Common myeloid progenitor, CD34-positive (primary cell): Measurements from ENCODE around the gene HTR3E.
"Not testable (repeated sequence)": the region's sequence is repeated elsewhere in the genome, so short reads cannot be mapped to it uniquely, and the experiment has no call there.

Source experiments
- CTCF ChIA-PET: fragments of 350-600 bp; sonication (Branson Sonifier 250); formaldehyde crosslinking; loops from one replicate; lab custom pipeline; 2021; ENCODE audit warnings: antibody characterized with exemption; lab: Charles Lee
- POLR2A ChIA-PET: fragments of 350-600 bp; sonication (Branson Sonifier 250); formaldehyde crosslinking; loops from one replicate; lab custom pipeline; 2021; ENCODE audit warnings: antibody characterized with exemption; lab: Charles Lee
- DNase-seq, 3 donors: peaks; one replicate each; pipeline versions ENCODE4 v3.0.0 to v3.0.0-alpha.2; 2013
- H3K27ac ChIP-seq, 2 experiments: 1 replicate in 1 of 2; 2 replicates in 1 of 2; pipeline ENCODE4 v1.7.0; 2013; ENCODE audit warnings: inconsistent platforms in 2 of 2, low read length in 2 of 2, mild to moderate bottlenecking in 2 of 2, low read depth in 1 of 2, moderate library complexity in 1 of 2; ENCODE audit not compliant: severe bottlenecking in 2 of 2, insufficient read depth in 1 of 2, poor library complexity in 1 of 2
- H3K27me3 ChIP-seq, 5 experiments: replicated peaks in 2 of 5; 1 replicate in 3 of 5; 2 replicates in 2 of 5; pipeline versions ENCODE4 v1.6.1 to v1.7.0; 2013; ENCODE audit warnings: low read length in 4 of 5, mild to moderate bottlenecking in 2 of 5, moderate library complexity in 2 of 5, inconsistent platforms in 1 of 5; ENCODE audit not compliant: insufficient read depth in 5 of 5, control insufficient read depth in 4 of 5
- H3K36me3 ChIP-seq, 4 experiments: 1 replicate in 2 of 4; 2 replicates in 2 of 4; pipeline versions ENCODE4 v1.6.1 to v1.7.0; 2013; ENCODE audit warnings: low read length in 3 of 4, control low read depth in 1 of 4, mild to moderate bottlenecking in 1 of 4; ENCODE audit not compliant: control insufficient read depth in 4 of 4, insufficient read depth in 4 of 4
- H3K4me1 ChIP-seq, 4 experiments: 1 replicate in 3 of 4; 2 replicates in 1 of 4; pipeline versions ENCODE4 v1.6.1 to v1.7.1; 2013; ENCODE audit warnings: low read length in 3 of 4, mild to moderate bottlenecking in 3 of 4, control low read depth in 1 of 4, inconsistent platforms in 1 of 4, moderate library complexity in 1 of 4; ENCODE audit not compliant: control insufficient read depth in 4 of 4, insufficient read depth in 4 of 4; ENCODE audit errors: control extremely low read depth in 1 of 4
- H3K4me3 ChIP-seq, 7 experiments: 1 replicate in 4 of 7; 2 replicates in 3 of 7; pipeline versions ENCODE4 v1.5.1 to v1.7.0; 2013; ENCODE audit warnings: mild to moderate bottlenecking in 7 of 7, low read length in 6 of 7, moderate library complexity in 6 of 7, inconsistent platforms in 2 of 7, low read depth in 2 of 7, control low read depth in 1 of 7; ENCODE audit not compliant: insufficient read depth in 4 of 7, control insufficient read depth in 1 of 7; ENCODE audit errors: extremely low read depth in 1 of 7
- H3K9me3 ChIP-seq, 5 experiments: 1 replicate in 4 of 5; 2 replicates in 1 of 5; pipeline versions ENCODE4 v1.6.1 to v1.7.1; 2013; ENCODE audit warnings: low read length in 4 of 5, mild to moderate bottlenecking in 2 of 5, inconsistent platforms in 1 of 5, low read depth in 1 of 5, moderate library complexity in 1 of 5; ENCODE audit not compliant: control insufficient read depth in 4 of 5, insufficient read depth in 2 of 5; ENCODE audit errors: control extremely low read depth in 1 of 5
- WGBS: methylation state at CpG from one replicate; pipeline ENCODE4 v1.1.5; 2013; ENCODE audit not compliant: insufficient coverage; 5-methylcytosine and 5-hydroxymethylcytosine counted together

The HTR3E gene

DNA sequence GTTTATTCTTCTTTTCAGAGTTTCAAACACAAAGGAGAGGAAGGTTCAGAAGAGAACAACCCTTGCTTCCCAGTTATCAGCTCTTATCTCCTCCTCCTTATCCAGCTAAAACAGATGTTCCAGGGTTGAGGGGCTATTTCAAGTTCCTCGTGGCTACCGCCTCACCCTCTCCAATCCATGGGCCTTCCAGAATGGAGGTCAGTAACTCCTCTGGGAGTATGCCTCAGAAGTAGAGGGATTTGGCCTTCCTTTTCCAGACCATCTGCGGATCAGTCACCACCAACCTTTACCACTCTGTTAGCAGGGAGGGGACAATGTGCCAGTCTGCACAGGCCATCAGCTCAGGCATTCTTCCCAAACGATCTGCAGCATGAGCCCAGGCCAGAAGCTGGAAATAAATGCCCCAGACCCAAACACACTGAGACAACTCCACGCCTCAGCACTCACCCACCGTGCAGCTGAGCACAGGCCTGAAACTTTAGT is 29.2 kb upstream of the HTR3E start:
- Histone ChIP-seq H3K9me3 (peaks cover 3 to 9% (median 4%) of the 10 kb centered on the region in 5 experiments), H3K4me1 (no peaks in the 10 kb centered on the region), H3K36me3 (no peaks in the 10 kb centered on the region), H3K27me3 (no peaks in the 10 kb centered on the region), H3K27ac (no peak overlapping the region), H3K4me3 (no peak overlapping the region)
- DNase-seq = peak in 1 of 3 donors; percentile 10
- CTCF ChIA-PET = interaction anchor here (0.8 to 1.1 kb wide), 2 partner anchors 9 to 48 kb away, joined by 3 read pairs; no protein-coding TSS in a partner anchor
- 93% methylated on average over 4 of the region's 6 CpGs for WGBS
- POLR2A ChIA-PET = no interaction called here

DNA sequence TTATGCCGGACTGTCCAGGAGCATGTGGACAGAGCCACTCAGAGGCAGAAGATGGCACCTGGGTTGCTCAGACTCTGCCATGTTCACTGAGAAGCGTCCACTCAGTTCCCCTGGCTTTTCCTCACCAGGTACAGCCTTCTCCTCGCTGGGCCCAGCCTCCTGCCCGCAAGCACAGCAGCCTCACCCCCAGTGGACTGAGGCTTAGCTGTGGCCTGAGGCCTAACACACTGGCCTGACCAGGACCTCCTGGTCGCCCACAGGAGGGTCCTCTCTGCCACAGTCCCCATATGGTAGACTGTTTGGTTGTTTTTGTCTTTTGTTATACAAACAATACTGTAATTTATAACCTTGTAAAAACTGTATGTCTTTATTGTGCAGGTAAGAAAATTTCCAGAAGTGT is 28.5 kb upstream of the HTR3E start:
- H3K36me3 ChIP-seq = no peaks in the 10 kb centered on the region
- no peaks in the 10 kb centered on the region for H3K27me3 ChIP-seq
- no peaks in the 10 kb centered on the region for H3K4me1 ChIP-seq
- ChIA-PET POLR2A (no interaction called here), CTCF (interaction anchor here (0.8 to 1.1 kb wide), 2 partner anchors 10 to 47 kb away, joined by 3 read pairs; no protein-coding TSS in a partner anchor)
- 98% methylated on average over 3 of the region's 5 CpGs for WGBS
- H3K4me3 ChIP-seq = no peak overlapping the region
- peaks cover 3 to 9% (median 4%) of the 10 kb centered on the region in 5 experiments for H3K9me3 ChIP-seq
- DNase-seq = no peak
- H3K27ac ChIP-seq = no peak overlapping the region

DNA sequence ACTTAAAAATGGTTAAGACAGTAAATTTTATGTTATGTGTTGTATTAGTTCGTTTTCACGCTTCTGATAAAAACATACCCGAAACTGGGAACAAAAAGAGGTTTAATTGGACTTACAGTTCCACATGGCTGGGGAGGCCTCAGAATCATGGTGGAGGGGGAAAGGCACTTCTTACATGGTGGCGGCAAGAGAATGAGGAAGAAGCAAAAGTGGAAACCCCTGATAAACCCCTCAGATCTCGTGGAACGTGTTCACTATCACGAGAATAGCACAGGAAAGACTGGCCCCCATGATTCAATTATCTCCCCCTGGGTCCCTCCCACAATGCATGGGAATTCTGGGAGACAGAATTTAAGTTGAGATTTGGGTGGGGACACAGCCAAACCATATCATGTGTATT is 25.7 kb upstream of the HTR3E start:
- CTCF ChIA-PET, H3K4me1 ChIP-seq, POLR2A ChIA-PET, H3K27me3 ChIP-seq, H3K4me3 ChIP-seq, H3K27ac ChIP-seq, H3K36me3 ChIP-seq, H3K9me3 ChIP-seq: not testable (repeated sequence)
- peak in 1 of 3 donors; percentile 11 for DNase-seq
- 99% methylated on average over 7 of the region's 7 CpGs for WGBS

DNA sequence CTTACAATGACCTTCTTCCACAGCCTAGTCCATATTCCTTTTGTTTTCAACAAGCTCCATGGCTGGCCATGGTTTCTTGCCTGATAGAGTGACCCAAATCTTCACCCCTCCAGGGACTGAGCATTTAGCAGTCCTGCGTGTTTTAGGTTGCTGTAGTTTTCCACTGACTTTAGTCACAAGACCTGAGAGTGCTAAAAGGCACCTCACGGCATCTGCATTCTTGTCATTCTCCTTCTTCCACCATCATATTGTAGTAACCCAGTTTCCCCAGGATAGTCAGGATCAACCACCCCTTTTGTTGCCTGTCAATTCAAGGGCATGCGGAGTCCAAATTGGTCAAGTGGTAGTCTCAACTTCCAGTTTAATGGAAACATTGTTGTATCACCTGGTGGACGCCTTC is 23.2 kb upstream of the HTR3E start:
- ChIA-PET CTCF (no interaction called here), POLR2A (no interaction called here)
- no peak overlapping the region for H3K27ac ChIP-seq
- no peak for DNase-seq
- H3K4me3 ChIP-seq = no peak overlapping the region
- H3K36me3 ChIP-seq = no peaks in the 10 kb centered on the region
- H3K9me3 ChIP-seq = peaks cover 3 to 7% (median 4%) of the 10 kb centered on the region in 5 experiments
- peaks cover 0 to 3% (median 0%) of the 10 kb centered on the region in 5 experiments for H3K27me3 ChIP-seq
- H3K4me1 ChIP-seq = no peaks in the 10 kb centered on the region
- 93% methylated on average over 4 of the region's 4 CpGs for WGBS

DNA sequence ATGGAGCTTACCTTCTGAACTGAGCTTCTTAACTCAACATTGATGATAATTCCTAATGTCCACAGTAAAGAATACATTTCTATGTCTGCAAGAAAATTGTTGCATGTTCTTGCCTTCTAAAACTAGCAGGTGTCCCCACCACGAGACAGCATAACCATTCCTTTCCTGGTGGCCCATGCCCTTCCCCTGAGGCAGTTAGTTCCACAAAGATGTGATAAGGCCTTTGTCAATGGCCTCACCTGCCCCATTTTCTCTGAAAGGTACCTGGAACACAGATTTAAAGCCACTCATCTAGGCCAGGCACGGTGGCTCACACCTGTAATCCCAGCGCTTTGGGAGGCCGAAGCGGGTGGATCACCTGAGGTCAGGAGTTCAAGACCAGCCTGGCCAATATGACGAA is 21.0 kb upstream of the HTR3E start:
- Histone ChIP-seq H3K4me3 (no peak overlapping the region), H3K36me3 (no peaks in the 10 kb centered on the region), H3K27ac (no peak overlapping the region), H3K27me3 (peaks cover 0 to 3% (median 0%) of the 10 kb centered on the region in 5 experiments), H3K9me3 (peaks cover 0 to 4% (median 3%) of the 10 kb centered on the region in 5 experiments), H3K4me1 (no peaks in the 10 kb centered on the region)
- POLR2A ChIA-PET = no interaction called here
- CTCF ChIA-PET = no interaction called here
- 86% methylated on average over 4 of the region's 6 CpGs for WGBS
- no peak for DNase-seq

DNA sequence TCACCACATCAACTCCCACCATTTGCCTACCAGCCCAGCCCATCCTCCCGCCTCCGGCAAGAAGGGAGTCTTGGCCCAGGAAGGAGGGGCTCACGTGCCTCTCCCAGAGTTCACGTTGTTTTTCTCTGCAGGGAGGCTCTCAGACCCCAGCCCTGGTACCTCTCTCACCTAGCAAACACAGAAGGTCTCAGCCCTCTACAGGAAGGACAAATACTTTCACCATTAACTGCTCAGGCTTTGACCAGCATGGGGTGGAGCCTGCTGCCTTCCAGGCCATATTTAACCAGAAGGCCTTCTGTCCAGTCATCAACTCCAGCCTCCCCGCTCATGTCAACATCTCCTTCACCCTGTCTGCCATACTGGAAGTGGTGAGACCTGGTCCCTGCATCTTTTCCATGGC is 19.0 kb upstream of the HTR3E start:
- ChIA-PET CTCF (no interaction called here), POLR2A (no interaction called here)
- no peak for DNase-seq
- Histone ChIP-seq H3K4me1 (no peaks in the 10 kb centered on the region), H3K27me3 (peaks cover 0 to 3% (median 0%) of the 10 kb centered on the region in 5 experiments), H3K9me3 (peaks cover 0 to 18% (median 6%) of the 10 kb centered on the region in 5 experiments), H3K27ac (no peak overlapping the region), H3K4me3 (no peak overlapping the region), H3K36me3 (no peaks in the 10 kb centered on the region)
- WGBS = 100% methylated on average over 5 of the region's 5 CpGs

DNA sequence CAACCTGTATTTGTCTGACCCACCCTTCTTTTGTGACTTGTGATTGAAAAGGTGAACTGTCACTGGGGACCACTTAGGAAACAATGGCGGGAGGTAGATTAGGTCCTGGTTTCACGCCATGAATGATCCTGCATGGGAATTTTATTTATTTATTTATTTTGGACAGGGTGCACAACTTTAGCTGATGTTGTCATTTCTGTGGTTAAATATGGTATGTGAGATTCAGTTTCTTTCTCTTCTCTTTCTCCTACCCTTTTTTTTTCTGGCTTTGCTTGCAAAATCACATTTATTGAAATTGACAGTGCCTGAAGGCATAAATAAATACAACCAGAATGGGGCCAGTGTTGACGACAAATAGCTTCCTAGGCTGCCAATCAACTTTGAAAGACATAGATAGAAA is 18.0 kb upstream of the HTR3E start:
- Histone ChIP-seq H3K4me1 (no peaks in the 10 kb centered on the region), H3K36me3 (no peaks in the 10 kb centered on the region), H3K4me3 (no peak overlapping the region), H3K9me3 (peaks cover 0 to 25% (median 9%) of the 10 kb centered on the region in 5 experiments), H3K27ac (no peak overlapping the region), H3K27me3 (peaks cover 0 to 3% (median 0%) of the 10 kb centered on the region in 5 experiments)
- ChIA-PET POLR2A (interaction anchor here (0.6 kb wide), 1 partner anchor 60 kb away, joined by 5 read pairs; no protein-coding TSS in a partner anchor), CTCF (interaction anchor here (0.9 kb wide), 1 partner anchor 38 kb away, joined by 3 read pairs; no protein-coding TSS in a partner anchor)
- no peak for DNase-seq
- 60% methylated on average over 1 of the region's 3 CpGs for WGBS
